ENCODE measurements around the gene NOC4L.
"Not testable (repeated sequence)": the region's sequence is repeated elsewhere in the genome, so short reads cannot be mapped to it uniquely, and the experiment has no call there.

Gene NOC4L

DNA sequence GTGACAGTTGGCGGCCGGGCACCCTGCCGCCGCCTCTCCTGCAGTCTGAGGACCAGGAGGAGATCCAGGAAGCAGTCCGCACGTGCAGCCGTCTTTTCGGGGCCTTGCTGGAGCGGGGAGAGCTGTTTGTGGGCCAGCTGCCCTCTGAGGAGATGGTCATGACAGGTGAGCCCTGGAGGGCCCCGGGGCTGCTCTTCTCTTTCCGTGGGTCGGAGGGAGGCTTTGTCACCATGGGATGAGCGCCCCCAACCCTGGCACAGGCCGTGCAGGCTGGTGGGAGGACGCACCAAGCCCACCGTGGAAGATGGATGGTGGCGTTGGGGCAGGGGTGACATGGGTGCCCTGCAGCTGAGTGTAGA is 532 bp downstream of the NOC4L start:
- DNase-seq = peak; percentile 17

DNA sequence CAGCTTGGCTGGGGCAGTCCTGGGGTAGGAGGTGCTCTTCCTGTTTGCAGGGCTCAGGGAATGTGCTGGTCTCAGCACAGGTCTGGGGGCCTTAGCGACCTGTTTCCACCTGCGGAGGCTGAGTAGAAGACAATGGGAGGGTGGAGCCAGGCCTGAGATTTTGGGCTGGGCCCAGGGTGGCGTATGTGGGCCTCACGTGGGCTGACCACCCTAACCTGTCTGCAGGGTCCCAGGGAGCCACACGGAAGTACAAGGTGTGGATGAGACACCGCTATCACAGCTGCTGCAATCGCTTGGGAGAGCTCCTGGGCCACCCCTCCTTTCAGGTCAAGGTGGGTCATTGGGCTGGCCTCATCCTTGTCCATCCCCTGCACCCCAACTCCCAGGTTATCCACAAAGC is 1.1 kb downstream of the NOC4L start:
- no peak for DNase-seq

DNA sequence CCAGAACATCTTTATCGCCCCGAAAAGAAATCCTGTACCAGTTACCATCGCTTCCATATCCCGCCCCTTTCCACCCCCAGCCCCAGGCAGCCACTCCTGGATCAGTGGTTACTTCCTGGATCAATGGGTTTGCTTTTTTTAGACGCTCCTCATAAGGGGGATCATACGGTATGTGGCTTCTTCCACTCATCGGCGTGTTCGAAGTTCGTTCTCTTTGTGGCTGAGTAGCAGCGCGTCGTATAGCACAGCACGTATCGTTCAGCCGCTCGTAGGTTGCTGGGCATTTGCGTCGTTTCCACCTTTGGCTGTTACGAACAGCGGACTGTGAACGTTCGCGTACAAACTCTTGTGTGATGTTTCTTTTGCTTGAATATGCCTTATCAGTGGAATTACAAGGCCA is 1.8 kb downstream of the NOC4L start:
- no peak for DNase-seq

DNA sequence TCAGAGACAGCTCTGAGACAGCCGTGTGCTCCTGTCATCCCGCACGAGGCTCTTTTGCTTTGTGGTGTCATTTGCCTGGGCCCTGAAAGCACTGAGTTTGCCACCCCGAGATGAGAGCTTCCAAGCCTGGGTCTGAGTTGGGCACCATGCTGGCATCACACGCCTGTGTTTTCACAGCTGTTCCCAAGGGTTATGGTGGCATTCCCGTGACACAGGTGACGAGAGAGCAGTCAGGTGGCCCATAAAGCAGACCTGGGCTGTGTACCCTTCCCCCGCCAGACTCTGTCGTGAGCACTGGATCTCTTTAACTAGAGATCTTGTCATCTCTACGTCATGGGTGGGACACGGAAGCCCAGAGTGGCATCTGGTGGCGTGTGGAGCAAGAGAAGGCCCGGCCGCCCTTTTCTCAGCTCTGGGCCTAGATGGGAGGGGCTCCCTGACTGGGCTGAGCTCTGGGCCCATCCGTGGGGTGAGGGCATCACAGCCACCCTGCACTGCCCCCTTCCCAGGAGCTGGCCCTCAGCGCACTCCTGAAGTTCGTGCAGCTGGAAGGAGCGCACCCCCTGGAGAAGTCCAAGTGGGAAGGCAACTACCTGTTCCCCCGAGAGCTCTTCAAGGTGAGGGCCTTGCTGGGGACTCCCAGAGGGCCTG is 2.6 kb downstream of the NOC4L start:
- DNase-seq = no peak

DNA sequence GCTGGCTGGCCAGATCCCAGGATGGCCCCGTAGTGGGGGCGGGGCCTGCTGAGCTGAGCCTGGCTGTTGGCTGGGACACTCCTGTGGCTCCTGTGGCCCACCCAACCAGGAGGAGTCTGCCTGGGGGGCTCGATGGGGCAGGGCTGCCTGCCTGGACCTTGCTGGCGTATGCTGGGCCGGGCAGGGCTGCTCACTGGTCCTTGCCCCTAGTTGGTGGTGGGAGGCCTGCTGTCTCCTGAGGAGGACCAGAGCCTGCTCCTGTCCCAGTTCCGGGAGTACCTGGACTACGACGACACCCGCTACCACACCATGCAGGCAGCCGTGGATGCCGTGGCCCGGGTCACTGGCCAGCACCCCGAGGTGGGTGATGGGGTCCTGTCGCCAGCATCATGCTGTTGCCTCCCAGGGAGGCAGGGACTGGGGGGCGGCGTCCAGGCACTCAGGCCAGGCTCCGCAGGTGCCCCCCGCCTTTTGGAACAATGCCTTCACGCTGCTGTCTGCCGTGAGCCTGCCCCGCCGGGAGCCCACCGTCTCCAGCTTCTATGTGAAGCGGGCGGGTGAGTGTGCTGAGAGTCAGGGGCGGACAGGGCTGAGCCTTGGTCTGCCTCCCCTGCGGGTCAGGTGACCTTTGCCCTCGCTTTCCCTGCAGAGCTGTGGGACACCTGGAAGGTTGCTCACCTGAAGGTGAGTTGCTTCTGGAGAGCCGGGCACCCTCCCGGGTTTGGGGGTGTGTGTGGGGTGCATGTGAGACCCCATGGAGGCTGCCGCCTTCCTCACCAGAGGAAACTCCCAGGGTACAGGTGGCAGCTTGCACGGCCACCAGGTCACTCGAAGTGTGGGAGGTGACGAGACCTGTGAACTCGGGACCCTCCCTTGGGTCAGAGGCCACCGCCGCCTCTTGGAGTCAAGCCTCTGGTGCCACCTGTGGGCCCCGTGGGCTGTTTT is 3.4 kb downstream of the NOC4L start:
- no peak for DNase-seq

DNA sequence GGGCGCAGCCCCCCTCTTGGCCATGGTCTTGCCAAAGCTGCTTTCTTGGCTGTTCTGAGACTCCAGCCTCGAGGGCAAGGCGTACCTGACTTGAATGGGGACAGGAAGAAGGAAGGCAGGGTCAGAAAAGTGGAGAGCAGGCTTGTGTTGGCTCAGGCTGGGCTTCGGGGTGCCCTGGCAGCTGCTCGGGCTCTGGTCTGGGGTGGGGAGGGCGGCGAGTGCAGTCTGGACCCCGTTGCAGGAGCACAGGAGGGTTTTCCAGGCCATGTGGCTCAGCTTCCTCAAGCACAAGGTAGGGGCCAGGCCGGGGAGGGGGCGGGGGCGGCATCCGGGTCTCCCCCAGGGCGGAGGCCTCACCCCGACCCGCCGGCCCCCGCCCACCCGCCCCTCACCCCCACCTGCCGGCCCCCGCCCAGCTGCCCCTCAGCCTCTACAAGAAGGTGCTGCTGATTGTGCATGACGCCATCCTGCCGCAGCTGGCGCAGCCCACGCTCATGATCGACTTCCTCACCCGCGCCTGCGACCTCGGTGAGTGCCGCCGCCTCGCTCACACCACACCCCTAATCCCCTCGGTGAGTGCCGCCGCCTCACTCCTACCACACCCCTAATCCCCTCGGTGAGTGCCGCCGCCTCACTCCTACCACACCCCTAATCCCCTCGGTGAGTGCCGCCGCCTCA is 4.2 kb downstream of the NOC4L start:
- DNase-seq = no peak

DNA sequence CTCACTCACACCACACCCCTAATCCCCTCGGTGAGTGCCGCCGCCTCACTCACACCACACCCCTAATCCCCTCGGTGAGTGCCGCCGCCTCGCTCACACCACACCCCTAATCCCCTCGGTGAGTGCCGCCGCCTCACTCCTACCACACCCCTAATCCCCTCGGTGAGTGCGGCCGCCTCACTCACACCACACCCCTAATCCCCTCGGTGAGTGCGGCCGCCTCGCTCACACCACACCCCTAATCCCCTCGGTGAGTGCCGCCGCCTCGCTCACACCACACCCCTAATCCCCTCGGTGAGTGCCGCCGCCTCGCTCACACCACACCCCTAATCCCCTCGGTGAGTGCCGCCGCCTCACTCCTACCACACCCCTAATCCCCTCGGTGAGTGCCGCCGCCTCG is 5.3 kb downstream of the NOC4L start:
- not testable (repeated sequence) for DNase-seq

DNA sequence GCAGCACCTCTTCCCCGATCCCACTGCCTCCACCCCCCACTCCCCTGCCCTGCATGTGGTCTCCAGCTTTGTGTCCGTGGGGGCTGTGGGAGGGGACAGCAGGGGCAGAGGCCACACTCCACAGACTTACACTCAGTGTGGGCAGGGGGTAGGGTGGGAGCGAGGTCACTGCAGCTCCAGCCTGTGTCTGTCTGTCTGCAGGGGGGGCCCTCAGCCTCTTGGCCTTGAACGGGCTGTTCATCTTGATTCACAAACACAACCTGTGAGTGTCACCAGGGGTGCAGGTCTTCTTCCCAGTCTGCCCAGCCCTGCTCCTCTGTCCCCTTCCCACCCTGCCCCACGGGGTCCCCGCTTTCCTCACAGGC is 6.5 kb downstream of the NOC4L start:
- no peak for DNase-seq

DNA sequence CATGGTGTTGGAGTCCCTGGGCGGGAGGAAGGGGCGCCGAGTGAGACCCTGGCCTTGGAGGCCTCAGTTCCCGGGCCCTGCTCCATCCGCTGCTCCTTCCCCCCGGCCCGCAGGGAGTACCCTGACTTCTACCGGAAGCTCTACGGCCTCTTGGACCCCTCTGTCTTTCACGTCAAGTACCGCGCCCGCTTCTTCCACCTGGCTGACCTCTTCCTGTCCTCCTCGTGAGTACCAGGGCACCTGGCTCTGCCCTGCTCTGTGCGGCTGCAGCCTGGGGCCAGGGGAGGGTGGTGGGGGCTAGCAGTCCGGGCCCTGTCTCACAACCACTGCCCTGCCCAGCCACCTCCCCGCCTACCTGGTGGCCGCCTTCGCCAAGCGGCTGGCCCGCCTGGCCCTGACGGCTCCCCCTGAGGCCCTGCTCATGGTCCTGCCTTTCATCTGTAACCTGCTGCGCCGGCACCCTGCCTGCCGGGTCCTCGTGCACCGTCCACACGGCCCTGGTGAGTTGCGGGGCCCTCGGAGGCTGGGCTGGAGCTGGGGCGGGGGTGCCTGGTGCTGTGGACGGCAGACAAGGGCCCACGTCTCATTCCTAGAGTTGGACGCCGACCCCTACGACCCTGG is 7.0 kb downstream of the NOC4L start:
- no peak for DNase-seq

DNA sequence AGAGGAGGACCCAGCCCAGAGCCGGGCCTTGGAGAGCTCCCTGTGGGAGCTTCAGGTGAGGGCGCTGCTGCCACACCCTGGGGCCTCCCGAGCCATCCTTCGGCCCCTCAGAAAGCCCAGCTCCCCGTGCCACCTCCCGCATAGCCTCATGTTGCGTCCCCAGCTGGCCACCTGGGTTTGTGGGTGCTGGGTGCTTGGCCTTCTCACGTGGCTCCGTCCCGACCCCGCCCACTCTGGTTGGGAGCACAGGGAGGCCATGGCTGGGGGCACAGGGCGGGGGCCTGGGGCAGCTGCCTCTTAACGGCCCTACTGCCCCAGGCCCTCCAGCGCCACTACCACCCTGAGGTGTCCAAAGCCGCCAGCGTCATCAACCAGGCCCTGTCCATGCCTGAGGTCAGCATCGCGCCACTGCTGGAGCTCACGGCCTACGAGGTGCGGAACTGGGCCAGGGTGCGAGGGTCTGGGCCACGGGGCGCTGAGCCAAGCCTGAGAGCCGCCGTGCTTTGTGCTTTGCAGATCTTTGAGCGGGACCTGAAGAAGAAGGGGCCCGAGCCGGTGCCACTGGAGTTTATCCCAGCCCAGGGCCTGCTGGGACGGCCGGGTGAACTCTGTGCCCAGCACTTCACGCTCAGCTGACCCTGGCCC is 7.6 kb downstream of the NOC4L start:
- no peak for DNase-seq

DNA sequence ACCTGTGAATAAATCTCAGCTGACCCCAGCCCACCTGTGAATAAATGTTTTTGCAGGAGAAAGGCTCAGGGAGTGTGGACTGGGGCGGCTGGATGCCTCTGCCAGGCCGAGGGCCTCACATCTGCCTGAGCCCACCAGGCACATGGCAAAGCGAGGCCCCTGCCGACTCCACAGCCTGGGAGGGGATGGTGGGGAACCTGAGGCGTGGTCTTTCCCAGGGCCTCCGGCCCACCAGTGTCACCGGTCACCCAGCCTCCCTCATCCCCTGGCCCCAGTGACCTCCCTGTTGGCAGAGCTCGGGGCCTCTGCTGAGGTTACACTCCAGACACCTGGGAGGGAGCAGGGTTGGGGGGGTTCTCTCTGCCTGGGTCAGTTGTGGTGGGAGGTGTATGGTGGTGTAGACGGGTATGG is 8.2 kb downstream of the NOC4L start:
- no peak for DNase-seq

DNA sequence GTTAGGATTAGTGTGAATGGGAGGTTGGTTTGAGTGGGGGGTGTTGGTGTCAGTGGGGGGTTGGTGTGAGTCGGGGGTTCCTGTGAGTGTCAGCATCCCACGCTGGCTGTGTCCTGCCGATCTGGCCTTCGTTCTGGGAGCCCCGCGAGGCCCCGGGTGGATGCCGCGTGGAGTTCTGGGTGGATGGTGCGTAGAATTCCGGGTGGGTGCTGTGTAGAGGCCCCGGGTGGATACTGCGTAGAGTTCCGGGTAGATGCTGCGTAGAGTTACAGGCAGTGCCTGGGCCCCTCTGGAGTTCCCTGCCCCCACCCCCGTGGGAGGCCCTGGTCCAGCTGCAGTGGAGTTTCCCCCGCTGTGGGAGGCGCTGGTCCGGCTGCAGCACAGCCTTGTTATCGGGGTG is 8.7 kb downstream of the NOC4L start:
- DNase-seq = no peak

DNA sequence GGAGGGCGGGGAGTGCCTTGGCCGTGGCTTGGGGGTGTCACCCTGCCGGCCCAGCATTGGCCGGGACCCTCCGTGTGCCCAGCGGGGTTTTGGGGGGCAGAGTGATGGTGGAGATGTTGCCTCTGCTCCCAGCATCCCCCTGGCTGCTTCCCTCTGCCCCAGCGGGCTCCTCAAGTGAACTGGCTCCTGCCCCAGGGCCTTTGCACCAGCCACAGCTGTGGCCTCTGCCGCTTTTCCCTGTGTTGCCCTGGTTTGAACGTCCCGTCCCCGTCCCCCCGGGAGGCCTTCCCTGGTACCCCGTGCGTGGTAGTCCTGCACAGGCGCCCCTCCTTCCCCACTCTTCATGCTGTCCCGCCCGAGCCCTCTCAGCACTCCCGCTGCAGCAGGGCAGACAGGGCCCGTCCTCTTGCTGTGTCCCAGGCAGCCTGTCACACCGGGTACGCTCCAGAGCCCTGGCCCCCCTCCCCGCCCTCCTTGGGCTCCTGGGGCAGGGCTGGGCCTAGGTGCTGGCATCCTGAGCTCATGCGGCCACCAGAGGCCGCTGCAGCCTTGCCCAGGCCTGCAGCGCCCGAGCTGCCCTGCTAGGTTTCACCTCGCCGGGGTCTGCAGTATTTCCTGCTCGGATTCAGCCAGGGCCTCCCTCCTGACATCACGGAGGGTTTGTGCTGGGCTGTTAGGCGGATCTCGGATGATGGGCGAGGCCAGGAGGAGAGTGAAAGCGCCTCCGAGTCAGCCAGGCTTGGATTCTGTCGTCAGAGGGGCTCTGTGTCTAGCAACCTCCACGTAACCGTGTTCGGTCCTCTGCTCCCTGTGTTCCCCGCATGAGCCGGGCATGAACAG is 9.5 kb downstream of the NOC4L start:
- peak; percentile 80 for DNase-seq

DNA sequence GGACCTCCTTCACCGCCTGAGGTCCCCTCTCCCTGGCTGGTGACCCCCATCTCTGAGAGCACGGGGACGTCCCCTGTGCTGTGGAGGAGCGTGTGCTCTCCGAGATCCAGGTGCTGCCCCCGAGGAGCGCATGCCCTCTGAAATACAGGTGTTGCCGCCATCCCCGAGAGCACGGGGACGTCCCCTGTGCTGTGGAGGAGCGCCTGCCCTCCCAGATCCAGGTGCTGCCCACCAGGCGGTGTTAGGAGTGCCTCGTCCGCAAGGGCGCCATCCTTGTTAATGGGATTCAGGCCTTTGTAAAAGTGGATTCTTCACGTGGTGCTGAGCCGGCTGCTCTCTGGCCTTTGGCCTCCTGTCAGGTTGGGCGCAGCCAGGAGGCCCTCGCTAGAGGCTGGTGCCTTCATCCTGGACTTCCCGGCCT is 10.1 kb downstream of the NOC4L start:
- DNase-seq = no peak

DNA sequence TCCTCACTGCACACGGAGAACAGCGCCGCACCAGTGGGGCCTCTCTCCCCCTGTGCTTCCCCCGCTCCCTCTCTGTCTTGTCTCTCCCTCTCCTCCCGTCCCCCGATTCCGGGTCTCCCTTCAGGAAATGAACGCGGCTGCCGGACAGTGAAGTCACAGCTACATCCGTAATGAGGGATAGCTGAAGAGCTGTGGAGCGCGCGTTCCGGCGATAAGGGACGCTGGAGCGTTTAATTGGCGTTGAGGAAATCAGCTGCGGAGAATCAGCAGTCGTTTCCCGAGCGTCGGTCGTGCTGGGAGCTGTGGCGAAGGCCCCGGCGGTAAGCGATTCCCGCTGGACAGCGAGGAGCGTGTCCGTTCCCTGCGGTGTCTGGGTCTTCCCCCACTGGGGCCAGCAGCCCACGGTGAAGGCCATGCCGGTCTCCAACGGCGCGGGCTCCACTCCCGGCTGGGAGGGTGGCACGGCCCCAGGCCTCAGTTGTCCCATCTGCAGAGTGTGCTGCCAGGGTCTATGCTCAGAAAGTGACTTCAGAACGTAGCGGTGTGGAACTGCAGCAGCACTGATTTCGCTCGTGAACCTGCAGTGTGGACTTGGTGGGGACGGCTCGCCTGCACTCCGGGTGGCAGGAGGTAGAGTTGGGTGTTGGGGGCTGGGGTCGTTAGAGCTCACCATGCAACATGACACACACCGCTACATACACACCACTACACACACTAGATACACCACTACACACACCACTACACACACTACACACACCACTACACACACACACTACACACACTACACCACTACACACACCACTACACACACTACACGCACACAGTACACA is 10.9 kb downstream of the NOC4L start:
- no peak for DNase-seq

DNA sequence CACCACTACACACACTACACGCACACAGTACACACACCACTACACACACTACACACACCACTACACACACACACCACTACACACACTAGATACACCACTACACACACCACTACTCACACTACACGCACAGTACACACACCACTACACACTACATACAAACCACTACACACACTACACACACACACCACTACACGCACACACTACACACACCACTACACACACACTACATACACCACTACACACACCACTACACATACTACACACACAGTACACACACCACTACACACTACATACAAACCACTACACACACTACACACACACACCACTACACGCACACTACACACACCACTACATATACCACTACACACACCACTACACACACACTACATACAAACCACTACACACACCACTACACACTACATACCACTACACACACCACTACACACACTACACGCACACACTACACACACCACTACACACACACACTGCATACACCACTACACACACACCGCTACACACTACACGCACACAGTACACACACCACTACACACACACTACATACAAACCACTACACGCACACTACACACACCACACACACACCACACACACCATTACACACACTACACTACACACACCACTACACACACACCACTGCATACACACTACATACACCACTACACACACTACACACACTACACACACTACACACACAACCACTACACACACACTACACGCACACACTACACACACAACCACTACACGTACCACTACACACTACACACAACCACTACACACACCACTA is 11.7 kb downstream of the NOC4L start:
- no peak for DNase-seq

DNA sequence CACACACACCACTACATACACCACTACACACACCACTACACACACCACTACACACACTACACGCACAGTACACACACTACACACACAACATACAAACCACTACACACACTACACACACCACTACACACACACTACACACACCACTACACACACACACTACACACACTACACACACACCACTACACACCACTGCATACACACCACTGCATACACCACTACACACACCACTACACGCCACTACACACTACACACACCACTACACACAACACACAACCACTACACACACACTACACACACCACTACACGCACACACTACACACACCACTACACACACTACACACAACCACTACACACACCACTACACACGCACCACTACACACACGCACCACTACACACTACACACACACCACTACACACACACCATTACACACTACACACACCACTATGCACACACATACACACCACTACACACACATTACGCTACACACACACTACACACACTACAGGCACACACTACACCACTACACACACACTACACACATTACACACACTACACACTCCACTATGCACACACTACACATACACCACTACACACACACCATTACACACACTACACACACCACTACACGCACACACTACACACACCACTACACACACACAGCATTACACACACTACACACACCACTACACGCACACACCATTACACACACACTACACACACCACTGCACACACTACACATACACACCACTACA is 12.5 kb downstream of the NOC4L start:
- no peak for DNase-seq

DNA sequence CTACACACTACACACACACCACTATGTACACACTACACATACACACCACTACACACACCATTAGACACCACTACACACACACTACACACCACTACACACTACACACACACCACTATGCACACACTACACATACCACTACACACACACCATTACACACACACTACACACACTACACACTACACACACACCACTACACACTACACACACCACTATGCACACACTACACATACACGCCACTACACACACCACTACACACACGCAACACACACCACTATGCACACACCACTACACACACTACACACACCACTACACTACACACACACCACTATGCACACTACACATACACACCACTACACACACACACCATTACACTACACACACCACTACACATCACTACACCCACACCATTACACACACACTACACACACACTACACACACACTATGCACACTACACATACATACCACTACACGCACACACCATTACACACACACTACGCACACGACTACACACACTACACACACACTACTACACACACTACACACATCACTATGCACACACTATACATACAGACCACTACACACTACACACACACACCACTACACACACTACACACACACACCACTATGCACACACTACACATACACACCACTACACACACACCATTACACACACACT is 13.6 kb downstream of the NOC4L start:
- DNase-seq = no peak
